GM20000 (cell line): ENCODE measurements around the gene SUMF2.
"Not testable (repeated sequence)": the region's sequence is repeated elsewhere in the genome, so short reads cannot be mapped to it uniquely, and the experiment has no call there.

Experiments
- DNase-seq: peaks from one replicate; pipeline ENCODE4 v3.0.0; 2012; ENCODE audit warnings: low spot score
- CTCF ChIP-seq: IDR thresholded peaks from 2 replicates; pipeline ENCODE4 v1.5.1; 2012; ENCODE audit warnings: mild to moderate bottlenecking, control low read depth; ENCODE audit errors: extremely low read depth, missing control alignments

Gene SUMF2

GRCh38 chr7:56063882-56064625 lies at the start of gene SUMF2:
TSS of gene SUMF2 (plus strand) at chr7:56064286. CDS start at chr7:56064312, 26 bp downstream.
- DNase-seq, result peak; percentile 96
- no peak for TF ChIP-seq CTCF

- not testable (repeated sequence) for DNase-seq
These were observed 47.1 kb upstream of the SUMF2 start for GRCh38 chr7:56017015-56017414.

- DNase-seq, result no peak
- no peak for TF ChIP-seq CTCF
These were observed 44.6 kb upstream of the SUMF2 start for GRCh38 chr7:56019501-56019900.

- TF ChIP-seq CTCF, result no peak
- DNase-seq, result no peak
These were observed 40.6 kb upstream of the SUMF2 start for GRCh38 chr7:56023500-56023899.

- no peak for DNase-seq
- TF ChIP-seq CTCF, result no peak
These were observed 37.5 kb upstream of the SUMF2 start for GRCh38 chr7:56026538-56026937.

GRCh38 chr7:56028942-56029630 lies 35.0 kb upstream of the SUMF2 start:
- no peak for TF ChIP-seq CTCF
- DNase-seq, result no peak

GRCh38 chr7:56030340-56030739 lies 33.7 kb upstream of the SUMF2 start:
- no peak for TF ChIP-seq CTCF
- DNase-seq, result no peak

- DNase-seq, result not testable (repeated sequence)
These were observed 32.5 kb upstream of the SUMF2 start for GRCh38 chr7:56031556-56031955.

- DNase-seq, result not testable (repeated sequence)
These were observed 31.5 kb upstream of the SUMF2 start for GRCh38 chr7:56032578-56032977.
